Uterine smooth muscle cell (primary cell): ENCODE results near the gene ADARB1. TPM values are rescaled to one million over a fixed set of nuclear protein-coding genes. Genes with fewer than 3 reads are reported as not detected.

ENCODE experiments used
- total RNA-seq: library from RNA; depleted of rRNA; stranded (reverse); fragments of >200 nt; gene quantifications from 2 replicates; pipeline ENCODE4 v1.2.3, GENCODE V29; 2014

The ADARB1 gene
- 5.6 and 9.7 TPM in 2 replicates for total RNA-seq

GRCh38 chr21:45074048-45074817 is at the start of gene ADARB1:
Gene ADARB1, plus strand, starts transcription at chr21:45074580. Its CDS starts 97,077 bp downstream, at chr21:45171657.

Other genes with a start within 250 kb of the ADARB1 start
- gene PTTG1IP, start 200.9 kb upstream of the ADARB1 start, total RNA-seq, result 145 and 248 TPM in 2 replicates
- not detected in 2 replicates for gene ITGB2, start 153.7 kb upstream of the ADARB1 start, total RNA-seq
- gene SLX9, start 134.6 kb upstream of the ADARB1 start, total RNA-seq, result 18.7 and 19.9 TPM in 2 replicates
- 42.9 and 69.9 TPM in 2 replicates for gene POFUT2, start 213.3 kb downstream of the ADARB1 start, total RNA-seq